ENCODE results near the gene EDIL3. TPM values are rescaled to one million over a fixed set of nuclear protein-coding genes. Genes with fewer than 3 reads are reported as not detected.
A peak's percentile ranks its signal among the peaks of the same experiment; 100 is the strongest.

The EDIL3 gene
- total RNA-seq, 1 experiment from 2014 or later, result 0.32 TPM

DNA sequence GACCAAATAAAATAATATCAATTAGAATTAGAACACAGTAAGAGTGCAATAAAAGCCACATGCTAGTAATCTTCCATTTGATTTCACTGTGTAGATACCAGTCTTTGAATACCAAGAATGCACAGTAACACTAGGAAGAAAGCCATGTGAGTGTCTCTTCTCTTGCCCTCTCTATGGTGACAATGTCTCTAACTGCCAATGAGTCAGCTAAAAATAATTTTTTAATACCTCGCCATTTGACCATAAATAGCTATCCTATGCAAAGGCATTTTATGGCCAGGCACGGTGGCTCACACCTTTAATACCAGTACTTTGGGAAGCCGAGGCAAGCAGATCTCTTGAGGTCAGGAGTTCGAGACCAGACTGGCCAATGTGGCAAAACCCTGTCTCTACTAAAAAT lies 30.6 kb downstream of the EDIL3 start:
- no TSS peak for BruUV-seq (replicated peaks)
- RAD21 ChIA-PET (ENCODE audit: low non-redundant PET in 1 of 2, low total read pairs in 2 of 2, uncharacterized antibody in 2 of 2, unreplicated experiment in 2 of 2), result no interaction called here
- no peaks in the 10 kb centered on the region for H3K9me3 ChIP-seq (ENCODE audit: control insufficient read depth in 1 of 2, insufficient read depth in 1 of 2, low read depth in 1 of 2, low read length in 2 of 2)
- no peaks in the 10 kb centered on the region for H3K36me3 ChIP-seq (ENCODE audit: control insufficient read depth in 1 of 2, insufficient read depth in 2 of 2, low read length in 2 of 2)
- peaks cover 0 to 6% of the 10 kb centered on the region in 2 experiments; a peak in 2 of 4 replicates for H3K4me1 ChIP-seq (ENCODE audit: control insufficient read depth in 1 of 2, insufficient read depth in 2 of 2, low read length in 2 of 2)
- peak overlapping the region; percentile 88 for H2AFZ ChIP-seq (ENCODE audit: low read depth, low read length, poor library complexity, severe bottlenecking)
- CTCF ChIA-PET, result no interaction called here
- H3K9me2 ChIP-seq (ENCODE audit: insufficient read depth), result no peaks in the 10 kb centered on the region
- no peaks in the 10 kb centered on the region for H3K79me2 ChIP-seq (ENCODE audit: insufficient read depth, low read length)
- no peaks in the 10 kb centered on the region for H3K27me3 ChIP-seq (ENCODE audit: insufficient read depth, low read length)
- no peak overlapping the region for H3K4me3 ChIP-seq (replicated peaks in 1 of 2; ENCODE audit: low read depth in 1 of 2, low read length in 2 of 2)
- peak; percentile 38; the same call in 1 of the 2 replicates for ATAC-seq
- TF ChIP-seq, protein P1, sequence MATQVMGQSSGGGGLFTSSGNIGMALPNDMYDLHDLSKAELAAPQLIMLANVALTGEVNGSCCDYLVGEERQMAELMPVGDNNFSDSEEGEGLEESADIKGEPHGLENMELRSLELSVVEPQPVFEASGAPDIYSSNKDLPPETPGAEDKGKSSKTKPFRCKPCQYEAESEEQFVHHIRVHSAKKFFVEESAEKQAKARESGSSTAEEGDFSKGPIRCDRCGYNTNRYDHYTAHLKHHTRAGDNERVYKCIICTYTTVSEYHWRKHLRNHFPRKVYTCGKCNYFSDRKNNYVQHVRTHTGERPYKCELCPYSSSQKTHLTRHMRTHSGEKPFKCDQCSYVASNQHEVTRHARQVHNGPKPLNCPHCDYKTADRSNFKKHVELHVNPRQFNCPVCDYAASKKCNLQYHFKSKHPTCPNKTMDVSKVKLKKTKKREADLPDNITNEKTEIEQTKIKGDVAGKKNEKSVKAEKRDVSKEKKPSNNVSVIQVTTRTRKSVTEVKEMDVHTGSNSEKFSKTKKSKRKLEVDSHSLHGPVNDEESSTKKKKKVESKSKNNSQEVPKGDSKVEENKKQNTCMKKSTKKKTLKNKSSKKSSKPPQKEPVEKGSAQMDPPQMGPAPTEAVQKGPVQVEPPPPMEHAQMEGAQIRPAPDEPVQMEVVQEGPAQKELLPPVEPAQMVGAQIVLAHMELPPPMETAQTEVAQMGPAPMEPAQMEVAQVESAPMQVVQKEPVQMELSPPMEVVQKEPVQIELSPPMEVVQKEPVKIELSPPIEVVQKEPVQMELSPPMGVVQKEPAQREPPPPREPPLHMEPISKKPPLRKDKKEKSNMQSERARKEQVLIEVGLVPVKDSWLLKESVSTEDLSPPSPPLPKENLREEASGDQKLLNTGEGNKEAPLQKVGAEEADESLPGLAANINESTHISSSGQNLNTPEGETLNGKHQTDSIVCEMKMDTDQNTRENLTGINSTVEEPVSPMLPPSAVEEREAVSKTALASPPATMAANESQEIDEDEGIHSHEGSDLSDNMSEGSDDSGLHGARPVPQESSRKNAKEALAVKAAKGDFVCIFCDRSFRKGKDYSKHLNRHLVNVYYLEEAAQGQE (IDR thresholded peaks at IDR 0.05; ENCODE audit: low read depth), result no peak
- TF ChIP-seq YY1 (IDR thresholded peaks at IDR 0.05; ENCODE audit: extremely low read depth, insufficient replicate concordance, low read depth, low read length), result no peak
- TF ChIP-seq, protein P2, sequence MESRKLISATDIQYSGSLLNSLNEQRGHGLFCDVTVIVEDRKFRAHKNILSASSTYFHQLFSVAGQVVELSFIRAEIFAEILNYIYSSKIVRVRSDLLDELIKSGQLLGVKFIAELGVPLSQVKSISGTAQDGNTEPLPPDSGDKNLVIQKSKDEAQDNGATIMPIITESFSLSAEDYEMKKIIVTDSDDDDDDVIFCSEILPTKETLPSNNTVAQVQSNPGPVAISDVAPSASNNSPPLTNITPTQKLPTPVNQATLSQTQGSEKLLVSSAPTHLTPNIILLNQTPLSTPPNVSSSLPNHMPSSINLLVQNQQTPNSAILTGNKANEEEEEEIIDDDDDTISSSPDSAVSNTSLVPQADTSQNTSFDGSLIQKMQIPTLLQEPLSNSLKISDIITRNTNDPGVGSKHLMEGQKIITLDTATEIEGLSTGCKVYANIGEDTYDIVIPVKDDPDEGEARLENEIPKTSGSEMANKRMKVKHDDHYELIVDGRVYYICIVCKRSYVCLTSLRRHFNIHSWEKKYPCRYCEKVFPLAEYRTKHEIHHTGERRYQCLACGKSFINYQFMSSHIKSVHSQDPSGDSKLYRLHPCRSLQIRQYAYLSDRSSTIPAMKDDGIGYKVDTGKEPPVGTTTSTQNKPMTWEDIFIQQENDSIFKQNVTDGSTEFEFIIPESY (IDR thresholded peaks at IDR 0.05; ENCODE audit: extremely low read depth, insufficient replicate concordance, low read length), result no peak
- no peak for TF ChIP-seq RAD21 (IDR thresholded peaks at IDR 0.05; ENCODE audit: low read depth)
- DNase-seq (ENCODE audit: low read depth, low spot score), result no peak
- 0 out of 2 replicates have a peak overlapping the region, but pooled peaks have one; percentile 23 for H3K4me2 ChIP-seq (ENCODE audit: low read length)
- H3K9ac ChIP-seq (ENCODE audit: low read length), result no peak overlapping the region
- no peak overlapping the region for H3K27ac ChIP-seq (ENCODE audit: low read depth, low read length)
- intact Hi-C loops (cut with micrococcal nuclease), result no loop called here
- H4K20me1 ChIP-seq (ENCODE audit: insufficient read depth), result no peaks in the 10 kb centered on the region
- POLR2A ChIA-PET, result no interaction called here

Measured in HCT116 (cell line).